SKM-1 (cell line): ENCODE measurements around the gene OTUD3.

Experiments used
- DNase-seq: peaks from one replicate; lab custom pipeline; 2025; ENCODE audit not compliant: unreplicated experiment; lab: John Stamatoyannopoulos, UW

OTUD3 gene

DNA sequence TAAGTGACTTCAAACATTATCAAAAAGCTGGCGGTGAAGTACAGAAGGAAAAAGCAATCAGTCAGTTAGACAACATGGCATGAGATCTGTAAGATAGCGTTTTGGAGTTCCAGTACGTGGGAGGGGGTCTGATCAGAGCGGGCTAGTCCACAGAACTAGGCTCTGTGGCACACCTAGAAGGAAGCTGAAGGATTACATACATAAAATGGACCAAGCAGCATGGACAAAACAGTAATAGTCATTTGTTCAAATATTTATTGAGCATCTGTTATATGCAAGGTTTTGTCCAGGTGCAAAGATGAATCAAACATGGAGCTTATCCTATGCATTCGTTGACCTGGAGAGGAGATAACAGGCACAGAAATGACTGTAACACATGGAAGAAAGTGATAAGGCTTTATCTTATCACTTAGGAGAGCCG, 64.1 kb downstream of the OTUD3 start:
- no peak for DNase-seq

DNA sequence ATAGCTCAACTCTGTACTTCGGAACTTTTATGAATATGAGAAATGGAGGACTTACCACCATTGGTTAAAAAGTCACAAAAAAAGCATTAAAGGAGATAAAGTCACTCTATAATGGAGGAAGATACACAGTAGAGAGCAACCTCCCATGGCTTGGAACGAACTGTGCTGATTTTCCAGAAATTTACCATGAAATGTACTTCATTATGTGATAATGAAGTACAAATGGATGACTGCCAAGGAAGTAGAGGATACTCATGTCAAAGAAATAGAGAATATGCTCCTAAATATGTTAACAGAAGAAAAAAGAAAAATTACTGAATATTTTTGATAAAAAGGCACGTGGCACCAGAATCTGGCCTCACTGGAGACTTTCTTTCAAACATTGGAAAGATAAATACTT, 64.8 kb downstream of the OTUD3 start:
- no peak for DNase-seq

DNA sequence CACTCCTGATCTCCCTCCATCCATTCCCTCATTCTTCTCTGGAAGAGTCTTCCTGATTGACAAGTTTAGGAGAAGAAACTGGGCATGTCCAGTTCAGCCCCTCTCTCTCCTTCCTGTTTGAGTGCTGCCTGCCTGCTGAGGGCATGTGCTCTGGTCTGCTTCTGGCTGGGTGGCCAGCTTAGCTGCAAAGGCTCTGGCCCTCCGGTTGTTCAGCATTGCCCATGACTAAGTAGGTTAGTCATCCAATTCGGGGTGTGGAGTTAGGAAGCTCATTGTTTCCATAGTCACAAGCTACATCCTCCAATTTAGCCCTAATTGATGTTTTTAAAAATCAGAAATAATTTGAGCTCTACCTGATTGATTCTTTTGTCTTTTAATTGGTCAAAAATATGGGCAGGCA, 66.8 kb downstream of the OTUD3 start:
- no peak for DNase-seq

DNA sequence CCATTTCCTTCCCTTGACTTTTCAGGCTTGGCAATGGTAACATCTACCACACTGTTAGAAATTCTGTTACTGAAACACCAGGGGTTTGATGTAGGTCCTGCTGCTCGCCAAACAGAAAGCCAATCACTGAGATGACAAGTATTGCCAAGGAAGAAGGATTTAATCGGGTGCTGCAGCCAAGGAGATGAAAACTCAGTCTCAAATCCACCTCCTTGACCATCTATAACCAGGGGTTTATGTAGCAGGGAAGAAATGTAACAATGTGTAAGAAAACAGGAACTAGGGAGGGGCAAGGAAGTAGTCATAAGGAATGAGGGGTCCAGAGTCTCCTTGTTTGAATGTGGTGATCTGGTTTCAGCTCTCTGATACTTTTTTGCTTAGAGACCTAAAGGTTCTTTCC, 71.9 kb downstream of the OTUD3 start:
- no peak for DNase-seq

DNA sequence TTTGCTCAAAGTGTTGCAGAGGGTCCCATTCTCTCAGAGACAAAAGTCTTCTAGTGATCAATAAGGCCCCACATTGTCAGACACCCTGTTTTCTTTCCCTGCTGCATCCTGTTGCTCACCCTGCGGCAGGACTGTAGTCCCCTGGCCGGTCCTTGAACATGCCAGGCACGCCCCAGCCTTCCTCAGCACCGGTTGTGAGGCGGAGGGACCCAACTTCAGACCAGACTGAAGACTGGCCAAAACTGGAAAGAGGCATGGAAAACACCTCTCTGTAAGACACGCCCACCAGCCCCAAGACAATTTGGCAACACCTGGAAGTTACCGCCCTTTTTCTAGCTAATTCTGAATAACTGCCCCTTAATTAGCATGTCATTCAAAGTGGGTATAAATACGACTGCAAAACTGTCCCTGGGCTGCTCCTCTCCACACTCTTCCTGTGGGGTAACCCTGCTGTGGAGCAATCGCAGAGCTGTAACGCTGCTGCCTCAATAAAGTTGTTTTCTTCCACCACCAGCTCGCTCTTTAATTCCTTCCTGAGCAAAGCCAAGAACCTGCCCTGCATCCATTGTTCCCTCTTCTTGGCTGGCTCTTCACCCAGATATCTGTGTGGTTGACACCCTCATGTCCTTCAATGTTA, 73.5 kb downstream of the OTUD3 start:
- no peak for DNase-seq

DNA sequence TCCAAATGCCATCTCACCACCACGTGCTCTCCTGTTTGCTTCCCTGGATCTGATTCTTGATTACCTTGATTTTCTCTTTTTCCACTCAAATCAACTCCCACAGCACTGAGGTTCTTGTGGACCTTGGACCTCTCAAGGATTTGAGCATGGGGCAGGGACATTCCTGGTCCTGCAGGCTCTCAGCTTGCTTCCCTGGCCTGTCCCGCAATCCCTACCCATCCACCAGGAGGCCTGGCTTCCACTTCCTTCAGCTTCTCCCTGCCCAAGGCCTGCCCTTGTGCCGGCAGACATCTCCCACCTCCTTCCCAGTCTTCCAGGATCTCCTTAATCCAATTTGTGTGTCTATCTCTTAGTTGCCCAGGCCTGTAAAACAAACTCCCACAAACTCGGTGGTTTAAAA, 75.6 kb downstream of the OTUD3 start:
- DNase-seq, result no peak

DNA sequence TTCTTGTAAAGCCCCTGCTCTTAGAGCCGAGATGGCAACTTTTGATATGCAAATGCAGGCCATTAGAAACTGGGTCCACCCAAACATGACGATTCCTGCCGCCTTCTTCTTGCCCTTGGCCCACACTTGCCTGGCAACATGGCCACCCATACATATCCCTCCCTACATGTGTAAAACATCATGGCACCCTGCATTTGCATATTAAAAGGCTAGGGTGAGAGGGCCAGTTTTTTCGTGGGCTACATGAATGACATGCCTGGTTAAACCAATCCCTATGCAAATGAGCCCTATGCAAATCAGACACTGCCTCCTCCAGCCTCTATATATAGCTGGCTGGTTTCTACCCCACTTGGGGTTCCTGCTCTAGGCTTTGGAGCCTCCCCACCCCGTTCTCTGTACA, 78.4 kb downstream of the OTUD3 start:
- no peak for DNase-seq
